ENCODE measurements around the gene TGIF2. TPM values are rescaled to one million over a fixed set of nuclear protein-coding genes. Genes with fewer than 3 reads are reported as not detected.
A peak's percentile ranks its signal among the peaks of the same experiment; 100 is the strongest.

TGIF2 gene
- total and polyA plus RNA-seq, 2 of the 4 experiments (the other 2 are of a cell fraction), result 9.7 to 12.7 TPM

DNA sequence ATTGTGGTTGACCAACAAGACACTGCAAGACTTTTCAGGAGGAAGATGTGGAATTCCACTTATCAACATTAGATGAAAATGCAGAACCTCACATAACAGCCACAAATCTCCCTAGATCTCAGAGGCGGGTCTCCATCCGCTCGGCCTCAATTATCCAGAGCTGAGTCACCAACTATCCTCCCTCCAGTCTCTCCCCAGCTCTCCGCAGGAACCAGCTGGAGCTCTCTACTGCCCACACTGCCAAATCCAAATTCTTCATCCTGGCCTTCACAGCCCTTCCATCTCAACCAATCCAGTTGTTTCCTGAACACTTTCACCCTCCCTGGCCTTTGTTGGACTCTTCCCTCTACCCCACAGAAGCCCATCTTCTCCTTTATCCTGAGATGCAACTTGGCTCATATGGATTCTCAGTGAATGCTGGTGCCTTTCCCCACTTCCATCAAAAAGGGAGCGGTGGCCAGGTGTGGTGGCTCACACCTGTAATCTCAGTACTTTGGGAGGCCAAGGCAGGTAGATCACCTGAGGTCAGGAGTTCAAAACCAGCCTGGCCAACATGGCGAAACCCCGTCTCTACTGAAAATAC is 3.5 kb upstream of the TGIF2 start:
- WGBS, 2 experiments (ENCODE audit: extremely low coverage in 2 of 2, insufficient read length in 1 of 2), result 90% methylated on average over 2 of the region's 7 CpGs; no CpG with 5 or more reads in 1 of the 2 experiments
- no peak overlapping the region for H3K4me2 ChIP-seq (ENCODE audit: low read depth, low read length)
- no peak for ATAC-seq (ENCODE audit: low read depth)

More for the DNA sequence above, 3.5 kb upstream of the TGIF2 start:
- no peak overlapping the region for H3K18ac ChIP-seq (ENCODE audit: low read depth, low read length)
- H2BK5ac ChIP-seq (ENCODE audit: low read depth, low read length, poor library complexity, severe bottlenecking), result no peak overlapping the region
- H2AK9ac ChIP-seq (replicated peaks; ENCODE audit: low read depth, low read length, poor library complexity), result no peak overlapping the region
- no peak overlapping the region for H2BK120ac ChIP-seq (ENCODE audit: low read depth, low read length)
- H2AK5ac ChIP-seq (ENCODE audit: low read depth, low read length), result peak overlapping the region; percentile 1; the same call in 1 of the 2 replicates
- peaks cover 3% of the 10 kb centered on the region; the same call in 1 of the 2 replicates for H4K20me1 ChIP-seq (ENCODE audit: insufficient read depth, low read length)
- no peak overlapping the region for H3K27ac ChIP-seq (ENCODE audit: insufficient read depth, low read length)
- H3K79me1 ChIP-seq (ENCODE audit: low read depth in 1 of 2, low read length in 2 of 2), result peaks cover 4 to 11% of the 10 kb centered on the region in 2 experiments; a peak in 3 of 4 replicates
- no peak overlapping the region for H3K4ac ChIP-seq (ENCODE audit: low read depth, low read length)
- no peaks in the 10 kb centered on the region for H3K36me3 ChIP-seq (ENCODE audit: control insufficient read depth, insufficient read depth, low read length)
- peak; percentile 65 for DNase-seq
- H4K8ac ChIP-seq (ENCODE audit: low read depth in 2 of 2, low read length in 2 of 2), result no peak overlapping the region
- no peak overlapping the region for H3K14ac ChIP-seq (replicated peaks; ENCODE audit: low read depth, low read length)
- peaks cover 4% of the 10 kb centered on the region for H3K9me3 ChIP-seq (ENCODE audit: control insufficient read depth, insufficient read depth, low read length)
- H4K5ac ChIP-seq (ENCODE audit: low read depth, low read length), result no peak overlapping the region
- ChIA-PET POLR2A (ENCODE audit: unreplicated experiment) (no interaction called here), CTCF (interaction anchor here (0.9 kb wide), 1 partner anchor 34 kb away, joined by 3 read pairs; no protein-coding TSS in a partner anchor)
- no peak overlapping the region for H2BK20ac ChIP-seq (ENCODE audit: low read depth, low read length)
- in situ Hi-C loops (cut with MboI; ENCODE audit: low sequenced_read_pairs), result no loop called here
- H4K91ac ChIP-seq (ENCODE audit: insufficient read depth, low read depth, low read length), result no peak overlapping the region
- dilution Hi-C loops (cut with HindIII; ENCODE audit: low sequenced_read_pairs, unreplicated experiment), result no loop called here
- no peak overlapping the region for H2BK15ac ChIP-seq (ENCODE audit: low read depth, low read length)
- peaks cover 6% of the 10 kb centered on the region for H3K4me1 ChIP-seq (ENCODE audit: control insufficient read depth, insufficient read depth, low read length)
- no peak overlapping the region for H3K23ac ChIP-seq (ENCODE audit: low read depth, low read length)
- no TSS peak for BruUV-seq (replicated peaks)
- H3K56ac ChIP-seq (ENCODE audit: extremely low read depth, insufficient read depth, low read length), result no peak overlapping the region
- TF ChIP-seq CHD1 (IDR thresholded peaks at IDR 0.05; ENCODE audit: low read depth, low read length) (no peak), MAZ (IDR thresholded peaks at IDR 0.05; ENCODE audit: borderline replicate concordance, low read depth, low read length) (no peak), POLR2A (IDR thresholded peaks at IDR 0.05; ENCODE audit: low read depth, low read length) (no peak), FOS (IDR thresholded peaks at IDR 0.05; ENCODE audit: low read depth, low read length) (no peak), USF2 (IDR thresholded peaks at IDR 0.05; ENCODE audit: low read depth, low read length) (no peak), CEBPB (IDR thresholded peaks at IDR 0.05; ENCODE audit: low read depth, low read length) (no peak), SMC3 (IDR thresholded peaks at IDR 0.05; ENCODE audit: low read depth, low read length) (no peak), RFX5 (IDR thresholded peaks at IDR 0.05; ENCODE audit: low read depth, low read length) (no peak), RCOR1 (IDR thresholded peaks at IDR 0.05; ENCODE audit: insufficient replicate concordance, low read length) (no peak), MXI1 (IDR thresholded peaks at IDR 0.05; ENCODE audit: borderline replicate concordance, low read depth, low read length) (no peak), MAFK (IDR thresholded peaks at IDR 0.05; ENCODE audit: low read depth, low read length) (no peak), BHLHE40 (IDR thresholded peaks at IDR 0.05; ENCODE audit: low read depth, low read length) (no peak), NFE2L2 (IDR thresholded peaks at IDR 0.05; ENCODE audit: low read depth, low read length) (no peak), ELK1 (IDR thresholded peaks at IDR 0.05; ENCODE audit: borderline replicate concordance, low read depth, low read length) (no peak), RAD21 (IDR thresholded peaks at IDR 0.05; ENCODE audit: low read length) (no peak)
- TF ChIP-seq, protein P1, sequence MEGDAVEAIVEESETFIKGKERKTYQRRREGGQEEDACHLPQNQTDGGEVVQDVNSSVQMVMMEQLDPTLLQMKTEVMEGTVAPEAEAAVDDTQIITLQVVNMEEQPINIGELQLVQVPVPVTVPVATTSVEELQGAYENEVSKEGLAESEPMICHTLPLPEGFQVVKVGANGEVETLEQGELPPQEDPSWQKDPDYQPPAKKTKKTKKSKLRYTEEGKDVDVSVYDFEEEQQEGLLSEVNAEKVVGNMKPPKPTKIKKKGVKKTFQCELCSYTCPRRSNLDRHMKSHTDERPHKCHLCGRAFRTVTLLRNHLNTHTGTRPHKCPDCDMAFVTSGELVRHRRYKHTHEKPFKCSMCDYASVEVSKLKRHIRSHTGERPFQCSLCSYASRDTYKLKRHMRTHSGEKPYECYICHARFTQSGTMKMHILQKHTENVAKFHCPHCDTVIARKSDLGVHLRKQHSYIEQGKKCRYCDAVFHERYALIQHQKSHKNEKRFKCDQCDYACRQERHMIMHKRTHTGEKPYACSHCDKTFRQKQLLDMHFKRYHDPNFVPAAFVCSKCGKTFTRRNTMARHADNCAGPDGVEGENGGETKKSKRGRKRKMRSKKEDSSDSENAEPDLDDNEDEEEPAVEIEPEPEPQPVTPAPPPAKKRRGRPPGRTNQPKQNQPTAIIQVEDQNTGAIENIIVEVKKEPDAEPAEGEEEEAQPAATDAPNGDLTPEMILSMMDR (conservative IDR thresholded peaks at IDR 0.05; ENCODE audit: low read depth, low read length), result no peak
- H3K9me1 ChIP-seq (ENCODE audit: insufficient read depth, low read length), result peaks cover 10% of the 10 kb centered on the region
- no peak overlapping the region for H3K9ac ChIP-seq (ENCODE audit: low read depth, low read length)
- intact Hi-C loops (cut with micrococcal nuclease), result no loop called here
- no peak overlapping the region for H3K4me3 ChIP-seq (ENCODE audit: insufficient read depth, low read depth, low read length)
- no peaks in the 10 kb centered on the region for H3K27me3 ChIP-seq (ENCODE audit: control insufficient read depth, insufficient read depth, low read length)
- H2AFZ ChIP-seq (replicated peaks; ENCODE audit: low read length, poor library complexity), result peak overlapping the region; percentile 47

Data from IMR-90 (cell line).